Choroid plexus epithelial cell (primary cell): ENCODE data around the gene TXNDC16.

ENCODE experiments used
- DNase-seq: peaks from one replicate; pipeline ENCODE4 v3.0.0-alpha.2; 2010; ENCODE audit warnings: low read depth
- H3K4me3 ChIP-seq: 2 replicates; pipeline ENCODE4 v1.5.1; 2011; ENCODE audit warnings: low read depth, mild to moderate bottlenecking, control low read depth, low read length, moderate library complexity
- TF ChIP-seq, protein P1 (sequence below): conservative IDR thresholded peaks from 2 replicates; pipeline ENCODE4 v1.5.1; 2011; ENCODE audit warnings: low read depth, mild to moderate bottlenecking, control low read depth, inconsistent platforms, low read length, moderate library complexity

Gene TXNDC16

DNA sequence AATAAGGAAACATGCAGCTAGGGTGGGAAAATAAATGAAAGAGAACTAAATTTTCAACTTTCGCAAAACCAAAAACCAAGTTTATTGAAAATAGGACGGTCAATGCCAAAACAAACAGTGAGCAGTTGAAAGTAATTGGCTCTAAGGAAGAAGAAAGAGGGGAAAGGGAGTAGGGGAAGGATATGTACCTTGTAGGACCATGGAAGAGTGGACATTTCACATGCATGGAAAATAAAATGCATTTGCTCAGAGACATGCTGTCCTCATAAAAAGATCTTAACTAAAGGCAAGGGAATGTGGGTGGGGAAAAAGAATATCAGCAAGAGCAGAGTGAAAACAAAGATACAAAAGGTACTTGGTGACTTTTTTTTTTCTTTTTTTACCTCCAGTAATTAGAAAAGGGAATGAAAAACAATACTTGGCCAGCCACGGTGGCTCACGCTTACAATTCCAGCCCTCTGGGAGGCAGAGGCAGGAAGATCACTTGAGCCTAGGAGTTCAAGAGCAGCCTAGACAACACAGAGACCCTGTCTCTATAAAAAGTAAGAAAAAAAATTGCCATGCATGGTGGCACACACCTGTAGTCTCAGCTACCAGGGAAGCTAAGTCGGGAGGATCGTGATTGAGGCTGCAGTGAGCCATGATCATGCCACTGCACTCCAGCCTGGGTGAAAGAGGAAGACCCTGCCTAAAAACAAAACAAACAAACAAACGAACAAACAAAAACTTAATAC lies 6.6 kb downstream of the TXNDC16 start:
- no peak for DNase-seq
- TF ChIP-seq, protein P1, sequence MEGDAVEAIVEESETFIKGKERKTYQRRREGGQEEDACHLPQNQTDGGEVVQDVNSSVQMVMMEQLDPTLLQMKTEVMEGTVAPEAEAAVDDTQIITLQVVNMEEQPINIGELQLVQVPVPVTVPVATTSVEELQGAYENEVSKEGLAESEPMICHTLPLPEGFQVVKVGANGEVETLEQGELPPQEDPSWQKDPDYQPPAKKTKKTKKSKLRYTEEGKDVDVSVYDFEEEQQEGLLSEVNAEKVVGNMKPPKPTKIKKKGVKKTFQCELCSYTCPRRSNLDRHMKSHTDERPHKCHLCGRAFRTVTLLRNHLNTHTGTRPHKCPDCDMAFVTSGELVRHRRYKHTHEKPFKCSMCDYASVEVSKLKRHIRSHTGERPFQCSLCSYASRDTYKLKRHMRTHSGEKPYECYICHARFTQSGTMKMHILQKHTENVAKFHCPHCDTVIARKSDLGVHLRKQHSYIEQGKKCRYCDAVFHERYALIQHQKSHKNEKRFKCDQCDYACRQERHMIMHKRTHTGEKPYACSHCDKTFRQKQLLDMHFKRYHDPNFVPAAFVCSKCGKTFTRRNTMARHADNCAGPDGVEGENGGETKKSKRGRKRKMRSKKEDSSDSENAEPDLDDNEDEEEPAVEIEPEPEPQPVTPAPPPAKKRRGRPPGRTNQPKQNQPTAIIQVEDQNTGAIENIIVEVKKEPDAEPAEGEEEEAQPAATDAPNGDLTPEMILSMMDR = no peak
- H3K4me3 ChIP-seq = no peak overlapping the region

GRCh38 chr14:52538623-52539022 lies 13.7 kb downstream of the TXNDC16 start:
- H3K4me3 ChIP-seq = no peak overlapping the region
- TF ChIP-seq, protein P1 = no peak
- DNase-seq = no peak

- DNase-seq = no peak
- no peak overlapping the region for H3K4me3 ChIP-seq
- TF ChIP-seq, protein P1 = no peak
These were observed 16.0 kb downstream of the TXNDC16 start for GRCh38 chr14:52536269-52536668.

DNA sequence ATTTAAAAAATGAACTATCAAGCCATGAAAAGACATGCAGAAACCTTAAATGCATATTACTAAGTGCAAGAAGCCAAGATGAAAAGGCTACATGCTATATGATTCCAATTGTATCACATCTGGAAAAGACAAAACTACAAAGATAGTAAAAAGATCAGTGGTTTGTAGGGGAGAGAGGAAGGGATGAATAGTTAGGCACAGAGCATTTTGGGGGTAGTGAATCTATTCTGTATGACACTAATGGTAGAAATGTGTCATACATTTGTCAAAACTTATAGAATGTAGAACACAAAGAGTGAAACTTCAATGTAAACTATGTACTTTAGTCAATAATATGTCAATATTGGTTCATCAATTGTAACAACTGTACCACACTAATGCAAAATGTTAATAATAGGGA lies 20.8 kb downstream of the TXNDC16 start:
- no peak for DNase-seq
- TF ChIP-seq, protein P1 = no peak
- H3K4me3 ChIP-seq = no peak overlapping the region

DNA sequence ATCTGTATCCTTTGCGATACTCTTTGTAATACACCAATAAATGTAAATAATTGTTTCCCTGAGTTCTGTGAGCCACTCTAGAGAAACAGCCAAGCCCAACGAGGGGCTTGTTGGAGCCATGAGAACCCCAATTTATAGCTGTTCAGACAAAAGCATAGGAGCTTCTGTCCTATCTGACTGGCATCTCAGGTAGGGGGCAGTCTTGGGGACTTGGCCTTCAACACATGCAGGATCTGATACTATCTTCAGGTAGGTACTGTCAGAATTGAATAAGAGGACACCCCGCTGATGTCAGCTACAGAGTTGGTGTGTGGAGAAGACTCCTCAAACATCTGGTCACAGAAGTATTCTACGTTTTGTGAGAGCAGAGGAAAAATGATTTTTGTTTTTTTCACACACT lies 25.3 kb downstream of the TXNDC16 start:
- TF ChIP-seq, protein P1 = no peak
- no peak for DNase-seq
- no peak overlapping the region for H3K4me3 ChIP-seq

GRCh38 chr14:52522581-52523345 lies 29.5 kb downstream of the TXNDC16 start:
- TF ChIP-seq, protein P1 = no peak
- H3K4me3 ChIP-seq = no peak overlapping the region
- DNase-seq = no peak

DNA sequence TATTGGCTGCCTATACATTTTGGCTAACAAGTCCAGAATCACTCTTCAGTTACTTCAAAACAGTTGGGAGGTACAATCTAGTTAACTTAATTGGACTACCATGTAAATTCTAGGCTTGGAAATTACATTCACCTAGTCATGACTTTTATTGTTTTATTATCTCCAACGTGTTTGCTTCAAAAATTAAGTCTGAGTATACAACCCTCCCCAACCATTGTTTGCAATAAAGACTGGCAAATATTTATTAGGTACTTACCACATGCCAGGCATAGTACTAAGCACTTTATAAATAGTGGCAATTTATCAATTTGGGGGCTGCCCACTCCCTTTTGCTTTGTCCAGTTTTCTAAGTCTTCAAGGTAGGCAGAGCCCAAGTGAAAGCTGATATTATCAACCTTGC lies 30.3 kb downstream of the TXNDC16 start:
- TF ChIP-seq, protein P1 = no peak
- H3K4me3 ChIP-seq = no peak overlapping the region
- no peak for DNase-seq
